Colonic mucosa (tissue), 4 donors: Measurements from ENCODE around the gene FAAP20. TPM values are rescaled to one million over a fixed set of nuclear protein-coding genes. Genes with fewer than 3 reads are reported as not detected.
A peak's percentile ranks its signal among the peaks of the same experiment; 100 is the strongest.

ENCODE experiments used
- DNase-seq: peaks from one replicate; pipeline ENCODE4 v3.0.0-alpha.2; 2020
- H3K27ac ChIP-seq: fragments of 200-600 bp; one replicate; pipeline ENCODE4 v1.8.0; 2021
- H3K27me3 ChIP-seq: fragments of 200-600 bp; one replicate; pipeline ENCODE4 v1.8.0; 2021
- H3K36me3 ChIP-seq: fragments of 200-600 bp; one replicate; pipeline ENCODE4 v1.8.0; 2021
- H3K4me1 ChIP-seq: fragments of 200-600 bp; one replicate; pipeline ENCODE4 v1.8.0; 2021; ENCODE audit warnings: mild to moderate bottlenecking
- H3K4me3 ChIP-seq: fragments of 200-600 bp; one replicate; pipeline ENCODE4 v1.8.0; 2021
- H3K9ac ChIP-seq, 2 donors: one replicate each; pipeline ENCODE4 v1.7.0; 2013; ENCODE audit warnings: control low read depth in 2 of 2, low read depth in 2 of 2, low read length in 2 of 2
- H3K9me3 ChIP-seq: fragments of 200-600 bp; one replicate; pipeline ENCODE4 v1.8.0; 2021
- intact Hi-C: fragments of 100-400 bp; cut with DNase I; formaldehyde crosslinking; loops from one replicate; pipeline ENCODE4 v1.14.1; 2022
- total RNA-seq, 2 donors: library from RNA; stranded (reverse); fragmentation: NEBNext Ultra II Directional in 1 of 2; extraction: Animal tissue kit (Norgen Biotek cat#: 25700) in 1 of 2; gene quantifications; one replicate each; pipeline ENCODE4 v1.2.1, GENCODE V29; 2021
- TF ChIP-seq, protein P1 (sequence below): fragments of 200-600 bp; IDR thresholded peaks from one replicate; pipeline ENCODE4 v1.8.0; 2022; ENCODE audit warnings: antibody characterized with exemption, mild to moderate bottlenecking
- donor health status: healthy.
- donor health status: DM: no; HTN: no; CAD: no.
- donor health status: DM: no; HTN: no; CAD: no.

The FAAP20 gene
- total RNA-seq, 2 donors from 2014 or later, result 29.9 to 53.7 TPM

DNA sequence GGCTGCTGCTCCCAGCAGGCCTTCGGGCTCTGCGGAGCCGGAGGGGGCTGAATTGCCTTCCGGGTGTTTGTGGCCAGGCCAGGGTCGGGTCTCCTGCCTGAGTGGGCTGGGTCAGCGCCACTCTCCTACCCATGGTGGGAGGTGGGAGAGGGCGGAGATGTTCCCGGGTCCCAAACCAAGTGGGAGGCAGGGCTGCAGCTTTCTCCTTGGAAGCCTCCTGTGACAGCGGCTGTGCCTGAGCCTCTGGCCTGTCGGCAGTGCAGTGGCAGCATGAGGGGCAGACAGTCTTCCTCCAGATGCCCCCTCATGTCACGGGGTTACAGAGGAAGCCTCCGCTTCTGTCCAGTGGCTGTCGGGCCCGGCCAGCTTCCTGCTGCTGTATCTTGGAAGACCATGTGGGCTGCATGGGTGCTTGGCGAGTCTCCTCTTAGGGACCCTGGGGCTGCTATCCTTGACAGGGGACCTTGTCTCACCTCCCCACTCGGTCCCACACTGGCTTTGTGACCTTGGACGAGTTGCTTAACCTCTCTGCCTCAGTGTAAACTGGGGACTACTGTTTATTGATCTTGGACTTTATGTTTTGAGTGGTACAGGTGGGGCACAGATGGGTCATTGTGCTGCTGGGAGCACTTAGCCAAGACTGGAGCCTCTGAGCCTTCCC is 37.8 kb upstream of the FAAP20 start:
- DNase-seq, result no peak
- H3K4me1 ChIP-seq, result peaks cover 30% of the 10 kb centered on the region
- no peaks in the 10 kb centered on the region for H3K27me3 ChIP-seq
- no peaks in the 10 kb centered on the region for H3K36me3 ChIP-seq
- intact Hi-C loops, result loop anchor here (5.0 kb wide), 1 partner anchor 85 kb away; no protein-coding TSS in a partner anchor
- H3K27ac ChIP-seq, result peak overlapping the region; percentile 80
- TF ChIP-seq, protein P1, sequence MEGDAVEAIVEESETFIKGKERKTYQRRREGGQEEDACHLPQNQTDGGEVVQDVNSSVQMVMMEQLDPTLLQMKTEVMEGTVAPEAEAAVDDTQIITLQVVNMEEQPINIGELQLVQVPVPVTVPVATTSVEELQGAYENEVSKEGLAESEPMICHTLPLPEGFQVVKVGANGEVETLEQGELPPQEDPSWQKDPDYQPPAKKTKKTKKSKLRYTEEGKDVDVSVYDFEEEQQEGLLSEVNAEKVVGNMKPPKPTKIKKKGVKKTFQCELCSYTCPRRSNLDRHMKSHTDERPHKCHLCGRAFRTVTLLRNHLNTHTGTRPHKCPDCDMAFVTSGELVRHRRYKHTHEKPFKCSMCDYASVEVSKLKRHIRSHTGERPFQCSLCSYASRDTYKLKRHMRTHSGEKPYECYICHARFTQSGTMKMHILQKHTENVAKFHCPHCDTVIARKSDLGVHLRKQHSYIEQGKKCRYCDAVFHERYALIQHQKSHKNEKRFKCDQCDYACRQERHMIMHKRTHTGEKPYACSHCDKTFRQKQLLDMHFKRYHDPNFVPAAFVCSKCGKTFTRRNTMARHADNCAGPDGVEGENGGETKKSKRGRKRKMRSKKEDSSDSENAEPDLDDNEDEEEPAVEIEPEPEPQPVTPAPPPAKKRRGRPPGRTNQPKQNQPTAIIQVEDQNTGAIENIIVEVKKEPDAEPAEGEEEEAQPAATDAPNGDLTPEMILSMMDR, result no peak
- peak overlapping the region; percentile 63 for H3K4me3 ChIP-seq
- peak overlapping the region; percentile 70 to 84 for H3K9ac ChIP-seq
- no peaks in the 10 kb centered on the region for H3K9me3 ChIP-seq

DNA sequence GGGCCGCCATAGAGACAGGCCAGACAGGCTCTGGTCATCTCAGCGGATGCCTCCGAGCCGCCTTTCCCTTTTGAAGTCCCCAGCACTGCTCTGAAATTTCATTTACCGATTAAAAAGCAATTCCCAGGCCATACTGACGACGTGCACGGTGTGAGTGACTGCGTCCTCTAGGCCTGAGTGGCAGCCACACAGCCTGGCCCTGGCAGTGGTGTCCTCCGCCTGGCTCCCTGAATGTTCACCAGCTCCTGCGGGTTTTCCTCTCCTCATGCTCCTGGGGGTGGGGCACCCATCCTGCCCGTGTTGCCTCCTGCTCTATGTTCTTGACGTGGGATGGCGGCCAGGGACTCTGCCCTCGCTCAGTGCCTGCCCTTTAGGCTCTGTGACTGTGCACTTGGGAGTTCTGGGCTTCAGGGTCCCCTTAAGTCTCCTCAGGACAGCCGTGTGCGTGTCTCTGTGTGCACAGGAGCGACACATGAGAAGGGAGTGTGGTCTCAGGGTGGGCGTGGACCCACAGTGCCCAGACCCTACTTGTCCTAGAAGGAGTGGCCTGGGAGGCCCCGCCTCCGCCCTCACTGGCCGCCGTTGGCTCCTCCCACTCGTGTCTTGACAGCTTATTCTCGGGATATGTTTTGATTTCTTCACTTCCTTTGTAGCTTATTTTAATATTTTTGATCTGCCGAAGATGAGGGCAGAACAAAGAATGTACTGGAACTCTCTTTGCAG is 37.1 kb upstream of the FAAP20 start:
- Histone ChIP-seq H3K27ac (peak overlapping the region; percentile 80), H3K36me3 (no peaks in the 10 kb centered on the region), H3K9ac (peak overlapping the region; percentile 84 to 88), H3K4me3 (peak overlapping the region; percentile 63), H3K27me3 (no peaks in the 10 kb centered on the region), H3K4me1 (peaks cover 27% of the 10 kb centered on the region), H3K9me3 (no peaks in the 10 kb centered on the region)
- TF ChIP-seq, protein P1, result no peak
- peak; percentile 85 for DNase-seq
- intact Hi-C loops, result loop anchor here (5.0 kb wide), 1 partner anchor 86 kb away; no protein-coding TSS in a partner anchor

DNA sequence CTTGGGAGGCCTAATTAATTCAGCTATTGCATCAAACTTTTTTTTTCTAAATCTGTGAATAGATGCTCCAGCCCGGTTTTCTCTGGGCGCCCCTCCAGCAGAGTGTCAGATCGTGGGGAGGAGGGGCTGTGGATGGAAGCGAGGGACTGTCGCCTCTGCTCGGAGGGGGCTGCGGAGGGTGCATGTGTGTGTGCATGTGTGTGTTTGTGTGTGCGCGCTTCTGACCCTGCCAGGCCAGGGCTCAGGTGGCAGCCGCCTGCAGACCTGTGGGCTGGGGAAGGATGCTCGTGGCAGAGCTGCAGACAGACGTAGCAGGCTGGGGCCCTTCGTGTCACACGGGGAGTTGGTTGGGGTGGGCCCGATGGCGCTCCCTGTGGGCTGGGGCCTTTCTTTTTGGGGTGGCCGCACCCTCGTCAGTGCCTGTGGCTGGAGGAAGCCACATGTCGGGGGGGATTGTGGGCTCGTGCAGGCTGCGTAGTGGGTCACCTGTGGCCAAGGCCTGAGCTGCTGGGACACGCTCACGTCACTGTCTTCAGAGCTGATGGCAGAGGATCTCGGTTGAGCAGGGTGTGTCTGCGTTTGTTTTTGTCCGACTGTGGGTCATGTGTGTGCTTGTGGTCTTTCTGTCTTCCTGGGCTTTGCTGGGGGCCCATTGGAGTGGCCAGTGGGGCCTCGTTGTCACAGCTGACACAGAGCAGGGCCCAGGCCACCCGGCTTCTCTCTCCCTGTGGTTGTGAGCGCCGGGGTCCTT is 36.4 kb upstream of the FAAP20 start:
- H3K9me3 ChIP-seq, result no peaks in the 10 kb centered on the region
- H3K27me3 ChIP-seq, result no peaks in the 10 kb centered on the region
- H3K4me1 ChIP-seq, result peaks cover 27% of the 10 kb centered on the region
- intact Hi-C loops, result loop anchor here (5.0 kb wide), 1 partner anchor 86 kb away; no protein-coding TSS in a partner anchor
- H3K9ac ChIP-seq, result peak overlapping the region; percentile 84 to 88
- peak overlapping the region; percentile 63 for H3K4me3 ChIP-seq
- peak; percentile 56 for DNase-seq
- no peaks in the 10 kb centered on the region for H3K36me3 ChIP-seq
- H3K27ac ChIP-seq, result peak overlapping the region; percentile 80
- TF ChIP-seq, protein P1, result no peak

DNA sequence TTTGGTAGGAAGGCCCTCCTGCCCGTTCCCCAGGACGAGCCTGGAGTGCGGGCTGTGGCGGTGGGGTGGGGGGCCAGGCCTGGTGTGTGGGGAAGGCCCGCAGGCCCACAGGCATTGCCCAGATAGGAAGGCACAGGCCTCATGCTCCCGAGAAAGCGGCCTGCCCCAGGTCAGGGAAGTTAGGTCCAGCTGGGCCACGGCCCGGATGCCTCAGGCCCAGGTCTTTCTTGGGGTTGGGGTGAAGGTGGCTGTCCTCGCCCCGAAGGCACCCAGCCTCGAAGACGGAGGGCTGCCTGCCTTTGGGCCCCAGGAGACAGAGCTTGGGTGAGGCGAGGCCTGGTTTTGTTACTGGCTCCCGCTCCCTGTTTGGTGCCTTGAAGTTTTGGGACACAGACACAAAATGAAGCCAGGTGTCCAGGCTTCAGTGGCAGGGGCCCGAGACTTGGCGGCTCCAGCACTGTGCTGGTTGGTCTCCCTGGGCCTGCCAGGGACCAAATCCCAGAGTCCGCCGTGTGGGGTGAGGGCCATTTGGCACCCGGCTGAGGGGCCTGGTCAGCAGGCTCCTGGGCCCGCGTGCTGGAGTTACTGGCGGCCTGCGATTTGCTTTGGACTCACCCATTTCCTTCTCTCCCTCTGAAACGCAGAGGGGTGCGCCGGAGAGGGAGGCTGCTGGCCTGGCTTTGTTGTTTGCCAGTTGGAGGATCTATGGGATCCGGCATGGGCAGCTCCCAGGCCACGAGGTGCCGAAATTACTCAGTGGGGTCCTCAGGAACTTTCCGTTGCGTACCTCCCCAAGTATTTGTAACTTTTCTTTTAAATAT is 35.5 kb upstream of the FAAP20 start:
- H3K9ac ChIP-seq, result peak overlapping the region; percentile 84 to 88
- TF ChIP-seq, protein P1, result no peak
- H3K36me3 ChIP-seq, result no peaks in the 10 kb centered on the region
- no peaks in the 10 kb centered on the region for H3K9me3 ChIP-seq
- H3K27ac ChIP-seq, result peak overlapping the region; percentile 80
- intact Hi-C loops, result loop anchor here (5.0 kb wide), 1 partner anchor 87 kb away; no protein-coding TSS in a partner anchor
- H3K4me3 ChIP-seq, result peak overlapping the region; percentile 63
- peak; percentile 65 for DNase-seq
- H3K4me1 ChIP-seq, result peaks cover 23% of the 10 kb centered on the region
- no peaks in the 10 kb centered on the region for H3K27me3 ChIP-seq
